HL-60 (cell line): Measurements from ENCODE around the gene CACNG4.

Source experiments
- DNase-seq, 2 experiments: peaks; one replicate each; pipeline ENCODE4 v3.0.0-alpha.2; 2010 to 2020; ENCODE audit warnings: low read depth in 1 of 2, low spot score in 1 of 2
- H3K27ac ChIP-seq: fragments of 250-450 bp; sonication (Bioruptor Pico); replicated peaks from 2 replicates; pipeline ENCODE4 v1.5.1; 2020; ENCODE audit warnings: mild to moderate bottlenecking, moderate library complexity
- H3K27me3 ChIP-seq: fragments of 250-450 bp; sonication (Bioruptor Pico); 2 replicates; pipeline ENCODE4 v1.5.1; 2021; ENCODE audit warnings: mild to moderate bottlenecking, moderate library complexity; ENCODE audit not compliant: insufficient read depth, poor library complexity, severe bottlenecking
- H3K4me3 ChIP-seq: replicated peaks from 2 replicates; pipeline ENCODE4 v1.5.1; 2011; ENCODE audit warnings: mild to moderate bottlenecking, control low read depth, low read length; ENCODE audit not compliant: insufficient read depth
- GABPA ChIP-seq: IDR thresholded peaks from 2 replicates; pipeline ENCODE4 v1.6.1; 2012; ENCODE audit warnings: low read depth
- POLR2AphosphoS5 ChIP-seq: IDR thresholded peaks from 2 replicates; pipeline ENCODE4 v1.6.1; 2012; ENCODE audit warnings: low read depth
- SPI1 ChIP-seq: IDR thresholded peaks from 2 replicates; pipeline ENCODE4 v1.6.1; 2012; ENCODE audit warnings: low read depth, mild to moderate bottlenecking, borderline replicate concordance
- TF ChIP-seq, protein P1 (sequence below): IDR thresholded peaks from one replicate; pipeline ENCODE4 v1.5.1; 2011; ENCODE audit warnings: low read length, control low read depth, inconsistent platforms; ENCODE audit not compliant: insufficient read depth
- TF ChIP-seq, protein P2 (sequence below): IDR thresholded peaks from 2 replicates; pipeline ENCODE4 v1.6.1; 2012; ENCODE audit warnings: low read depth; ENCODE audit not compliant: insufficient replicate concordance

The CACNG4 gene

DNA sequence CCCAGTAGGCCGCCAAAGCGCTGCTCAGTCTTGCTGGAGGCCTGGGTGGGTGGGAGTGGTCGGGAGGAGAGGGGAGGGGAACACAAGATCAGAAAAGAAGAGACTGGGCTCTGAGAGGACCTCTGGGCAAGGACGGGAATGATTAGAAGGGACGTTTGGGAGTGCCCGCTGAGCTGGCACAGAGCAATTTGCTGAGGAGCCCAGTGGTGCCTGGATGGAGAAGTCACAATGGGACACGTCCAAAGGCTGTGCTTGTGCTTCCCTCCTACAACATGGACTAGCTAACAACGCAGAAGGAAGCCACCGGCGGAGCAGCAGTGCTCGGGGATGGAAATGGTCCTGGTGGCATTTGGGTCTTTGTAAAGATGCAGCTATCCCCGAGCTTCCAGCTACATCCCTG, 45.6 kb upstream of the CACNG4 start:
- Histone ChIP-seq H3K4me3 (no peak overlapping the region), H3K27ac (no peak overlapping the region), H3K27me3 (no peaks in the 10 kb centered on the region)
- DNase-seq: no peak
- TF ChIP-seq SPI1 (no peak), POLR2AphosphoS5 (no peak), GABPA (no peak)
- TF ChIP-seq, protein P1, sequence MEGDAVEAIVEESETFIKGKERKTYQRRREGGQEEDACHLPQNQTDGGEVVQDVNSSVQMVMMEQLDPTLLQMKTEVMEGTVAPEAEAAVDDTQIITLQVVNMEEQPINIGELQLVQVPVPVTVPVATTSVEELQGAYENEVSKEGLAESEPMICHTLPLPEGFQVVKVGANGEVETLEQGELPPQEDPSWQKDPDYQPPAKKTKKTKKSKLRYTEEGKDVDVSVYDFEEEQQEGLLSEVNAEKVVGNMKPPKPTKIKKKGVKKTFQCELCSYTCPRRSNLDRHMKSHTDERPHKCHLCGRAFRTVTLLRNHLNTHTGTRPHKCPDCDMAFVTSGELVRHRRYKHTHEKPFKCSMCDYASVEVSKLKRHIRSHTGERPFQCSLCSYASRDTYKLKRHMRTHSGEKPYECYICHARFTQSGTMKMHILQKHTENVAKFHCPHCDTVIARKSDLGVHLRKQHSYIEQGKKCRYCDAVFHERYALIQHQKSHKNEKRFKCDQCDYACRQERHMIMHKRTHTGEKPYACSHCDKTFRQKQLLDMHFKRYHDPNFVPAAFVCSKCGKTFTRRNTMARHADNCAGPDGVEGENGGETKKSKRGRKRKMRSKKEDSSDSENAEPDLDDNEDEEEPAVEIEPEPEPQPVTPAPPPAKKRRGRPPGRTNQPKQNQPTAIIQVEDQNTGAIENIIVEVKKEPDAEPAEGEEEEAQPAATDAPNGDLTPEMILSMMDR: no peak
- TF ChIP-seq, protein P2, sequence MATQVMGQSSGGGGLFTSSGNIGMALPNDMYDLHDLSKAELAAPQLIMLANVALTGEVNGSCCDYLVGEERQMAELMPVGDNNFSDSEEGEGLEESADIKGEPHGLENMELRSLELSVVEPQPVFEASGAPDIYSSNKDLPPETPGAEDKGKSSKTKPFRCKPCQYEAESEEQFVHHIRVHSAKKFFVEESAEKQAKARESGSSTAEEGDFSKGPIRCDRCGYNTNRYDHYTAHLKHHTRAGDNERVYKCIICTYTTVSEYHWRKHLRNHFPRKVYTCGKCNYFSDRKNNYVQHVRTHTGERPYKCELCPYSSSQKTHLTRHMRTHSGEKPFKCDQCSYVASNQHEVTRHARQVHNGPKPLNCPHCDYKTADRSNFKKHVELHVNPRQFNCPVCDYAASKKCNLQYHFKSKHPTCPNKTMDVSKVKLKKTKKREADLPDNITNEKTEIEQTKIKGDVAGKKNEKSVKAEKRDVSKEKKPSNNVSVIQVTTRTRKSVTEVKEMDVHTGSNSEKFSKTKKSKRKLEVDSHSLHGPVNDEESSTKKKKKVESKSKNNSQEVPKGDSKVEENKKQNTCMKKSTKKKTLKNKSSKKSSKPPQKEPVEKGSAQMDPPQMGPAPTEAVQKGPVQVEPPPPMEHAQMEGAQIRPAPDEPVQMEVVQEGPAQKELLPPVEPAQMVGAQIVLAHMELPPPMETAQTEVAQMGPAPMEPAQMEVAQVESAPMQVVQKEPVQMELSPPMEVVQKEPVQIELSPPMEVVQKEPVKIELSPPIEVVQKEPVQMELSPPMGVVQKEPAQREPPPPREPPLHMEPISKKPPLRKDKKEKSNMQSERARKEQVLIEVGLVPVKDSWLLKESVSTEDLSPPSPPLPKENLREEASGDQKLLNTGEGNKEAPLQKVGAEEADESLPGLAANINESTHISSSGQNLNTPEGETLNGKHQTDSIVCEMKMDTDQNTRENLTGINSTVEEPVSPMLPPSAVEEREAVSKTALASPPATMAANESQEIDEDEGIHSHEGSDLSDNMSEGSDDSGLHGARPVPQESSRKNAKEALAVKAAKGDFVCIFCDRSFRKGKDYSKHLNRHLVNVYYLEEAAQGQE: no peak

DNA sequence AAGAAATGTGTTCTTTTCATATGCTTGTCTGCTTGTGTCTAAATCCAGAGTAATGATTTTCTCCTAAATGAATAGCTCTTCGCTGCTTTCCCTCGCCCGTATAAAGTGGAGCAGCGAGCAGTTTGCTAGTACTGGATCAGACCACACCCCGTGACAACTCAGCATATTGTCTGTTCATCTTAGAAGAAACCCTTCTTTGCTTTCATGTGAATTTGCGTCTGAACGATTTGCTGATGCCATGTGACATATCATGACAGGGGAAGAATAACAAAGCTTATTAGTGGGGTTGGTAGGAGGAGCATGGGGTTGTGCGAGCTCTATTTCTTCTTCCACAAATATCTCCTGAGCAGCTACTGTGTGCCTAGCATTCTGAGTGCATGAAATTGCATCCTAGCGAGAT, 44.1 kb upstream of the CACNG4 start:
- Histone ChIP-seq H3K4me3 (no peak overlapping the region), H3K27ac (no peak overlapping the region), H3K27me3 (no peaks in the 10 kb centered on the region)
- TF ChIP-seq SPI1: no peak
- no peak for TF ChIP-seq GABPA
- TF ChIP-seq, protein P2: no peak
- TF ChIP-seq, protein P1: no peak
- no peak for TF ChIP-seq POLR2AphosphoS5
- DNase-seq: no peak

DNA sequence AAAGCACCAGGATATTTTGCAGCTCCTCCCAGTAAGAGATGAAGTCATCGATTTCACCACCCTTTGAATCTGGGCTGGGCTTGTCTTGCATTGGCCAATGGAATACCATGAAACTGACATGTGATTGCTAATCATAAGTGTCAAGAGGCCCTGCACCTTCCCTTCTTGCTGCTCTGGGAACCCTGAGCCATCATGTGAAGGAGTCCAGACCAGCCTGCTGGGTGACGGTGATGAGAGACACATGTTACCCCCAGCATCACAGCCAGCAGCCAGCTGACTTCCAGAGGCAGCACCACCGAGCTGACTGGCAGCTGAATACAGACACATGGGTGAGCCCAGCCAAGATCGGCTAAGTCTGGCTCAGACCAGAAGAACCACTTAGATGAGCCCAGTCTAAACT, 43.6 kb upstream of the CACNG4 start:
- no peaks in the 10 kb centered on the region for H3K27me3 ChIP-seq
- H3K4me3 ChIP-seq: no peak overlapping the region
- DNase-seq: no peak
- no peak overlapping the region for H3K27ac ChIP-seq
- TF ChIP-seq, protein P2: no peak
- no peak for TF ChIP-seq SPI1
- TF ChIP-seq, protein P1: no peak
